CD4-positive, alpha-beta T cell treated with Interleukin-17A for 1 hour (primary cell): ENCODE results near the gene SSH3.

Source experiments
- DNase-seq: peaks from one replicate; pipeline ENCODE4 v3.0.0-alpha.2; 2020

SSH3 gene

DNA sequence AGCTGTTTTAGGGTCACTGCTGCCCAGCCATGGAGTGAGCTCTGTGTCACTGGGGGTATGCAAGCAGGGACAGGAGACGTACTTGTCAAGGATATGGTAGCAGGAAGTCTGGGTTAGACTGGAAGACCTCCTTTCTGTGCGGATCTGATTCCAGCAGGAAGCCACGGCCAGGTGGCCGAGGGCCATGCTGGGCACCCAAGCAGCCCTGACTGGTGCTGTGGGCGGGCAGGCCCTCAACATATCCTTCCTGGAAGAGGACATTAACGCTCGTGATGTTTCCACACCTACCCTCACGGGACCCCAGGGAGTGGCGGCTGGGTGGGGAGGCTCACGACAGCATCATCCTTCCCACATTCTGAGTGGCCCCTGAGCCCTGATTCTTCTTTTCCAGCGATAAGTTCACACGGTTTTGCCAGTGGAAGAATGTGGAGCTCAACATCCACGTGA lies 23.0 kb upstream of the SSH3 start:
- no peak for DNase-seq

DNA sequence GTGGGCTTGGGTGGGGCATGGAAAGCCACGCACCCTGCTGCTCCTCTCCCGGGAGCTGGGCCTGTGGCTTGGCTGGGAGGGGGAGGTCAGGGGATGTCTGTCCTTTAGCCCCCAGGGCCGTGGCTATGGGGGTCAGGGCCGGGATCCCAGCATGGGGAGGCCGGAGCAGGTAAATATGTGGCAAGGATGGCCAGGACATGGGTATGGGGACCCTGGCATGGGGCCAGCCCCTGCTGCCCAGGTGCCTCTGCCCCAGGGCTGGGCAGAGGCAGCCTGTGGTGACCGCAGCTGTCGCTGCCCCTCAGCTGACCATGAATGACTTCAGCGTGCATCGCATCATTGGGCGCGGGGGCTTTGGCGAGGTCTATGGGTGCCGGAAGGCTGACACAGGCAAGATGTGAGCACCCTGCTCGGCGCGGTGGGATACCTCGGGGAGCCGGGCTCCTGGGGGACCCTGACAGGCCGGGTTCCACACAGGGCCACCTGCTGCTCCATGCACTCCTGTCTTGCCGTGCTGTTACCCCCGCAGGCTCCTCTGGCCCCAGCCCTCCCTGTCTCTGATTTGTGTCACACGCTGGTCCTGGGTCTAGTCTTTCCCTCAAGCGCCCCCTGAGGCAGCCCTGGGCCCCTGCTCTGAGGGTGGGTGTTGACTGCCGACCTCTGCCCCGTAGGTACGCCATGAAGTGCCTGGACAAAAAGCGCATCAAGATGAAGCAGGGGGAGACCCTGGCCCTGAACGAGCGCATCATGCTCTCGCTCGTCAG lies 22.4 kb upstream of the SSH3 start:
- no peak for DNase-seq

DNA sequence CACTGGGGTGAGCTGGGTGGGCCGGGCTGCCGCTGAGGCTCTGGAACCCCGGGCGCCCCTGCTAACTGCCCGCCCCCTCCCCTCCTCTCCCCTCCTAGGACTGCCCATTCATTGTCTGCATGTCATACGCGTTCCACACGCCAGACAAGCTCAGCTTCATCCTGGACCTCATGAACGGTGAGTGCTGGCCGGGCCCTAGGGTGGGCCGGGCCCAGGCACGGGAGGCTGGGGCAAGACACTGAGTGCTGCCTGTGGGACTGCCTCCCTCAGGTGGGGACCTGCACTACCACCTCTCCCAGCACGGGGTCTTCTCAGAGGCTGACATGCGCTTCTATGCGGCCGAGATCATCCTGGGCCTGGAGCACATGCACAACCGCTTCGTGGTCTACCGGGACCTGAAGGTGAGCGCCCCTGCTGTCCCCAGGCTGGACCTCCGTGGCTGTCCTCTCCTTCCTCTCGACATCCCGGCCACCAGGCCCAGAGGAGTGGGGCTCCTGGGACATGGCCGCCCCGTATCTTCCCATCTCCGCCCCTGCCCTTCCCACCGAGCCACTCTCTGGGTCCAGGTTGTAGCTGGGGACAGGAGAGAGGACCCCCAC lies 21.7 kb upstream of the SSH3 start:
- DNase-seq, result no peak

DNA sequence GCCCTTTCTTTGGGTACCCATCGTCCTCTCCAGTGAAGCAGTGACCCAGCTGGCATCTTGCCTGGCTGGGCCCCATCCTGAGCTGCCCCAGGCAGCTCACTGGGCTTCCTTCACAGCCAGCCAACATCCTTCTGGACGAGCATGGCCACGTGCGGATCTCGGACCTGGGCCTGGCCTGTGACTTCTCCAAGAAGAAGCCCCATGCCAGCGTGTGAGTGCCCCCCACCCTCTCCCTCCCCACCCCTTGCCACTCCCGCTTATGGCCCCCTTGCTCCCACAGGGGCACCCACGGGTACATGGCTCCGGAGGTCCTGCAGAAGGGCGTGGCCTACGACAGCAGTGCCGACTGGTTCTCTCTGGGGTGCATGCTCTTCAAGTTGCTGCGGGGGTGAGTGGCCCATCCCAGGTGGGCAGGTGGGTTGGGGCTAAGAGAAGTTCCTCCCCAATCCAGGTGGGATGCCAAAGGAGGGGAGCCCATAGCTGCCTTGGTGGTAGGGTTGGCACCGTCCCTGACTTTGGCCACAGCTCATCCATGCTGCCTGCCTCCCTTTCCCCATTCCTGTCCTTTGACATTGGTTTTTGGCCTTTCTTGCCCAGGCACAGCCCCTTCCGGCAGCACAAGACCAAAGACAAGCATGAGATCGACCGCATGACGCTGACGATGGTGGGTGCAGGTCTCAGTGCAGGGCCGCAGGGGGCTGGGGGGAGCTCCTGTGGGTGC lies 21.0 kb upstream of the SSH3 start:
- no peak for DNase-seq

DNA sequence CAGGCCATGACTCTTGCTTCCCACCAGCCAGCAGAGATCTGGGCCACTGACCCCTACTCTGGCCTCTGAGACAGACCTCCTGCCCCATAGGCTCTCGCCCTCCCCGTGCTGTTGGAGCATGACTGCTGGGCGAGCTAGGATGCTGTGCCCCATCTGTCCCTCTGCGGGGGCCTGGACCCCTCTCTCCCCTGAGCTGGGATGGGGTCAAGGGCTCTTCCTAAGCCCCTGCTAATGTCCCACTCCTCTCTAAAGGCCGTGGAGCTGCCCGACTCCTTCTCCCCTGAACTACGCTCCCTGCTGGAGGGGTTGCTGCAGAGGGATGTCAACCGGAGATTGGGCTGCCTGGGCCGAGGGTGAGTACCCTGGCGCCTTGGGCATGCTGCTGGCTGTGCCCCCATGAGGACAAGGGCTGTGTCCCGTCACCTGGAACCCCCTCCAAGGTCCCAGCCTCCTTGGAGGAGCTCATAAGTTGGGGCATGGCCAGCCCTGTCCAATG lies 20.4 kb upstream of the SSH3 start:
- DNase-seq, result no peak

DNA sequence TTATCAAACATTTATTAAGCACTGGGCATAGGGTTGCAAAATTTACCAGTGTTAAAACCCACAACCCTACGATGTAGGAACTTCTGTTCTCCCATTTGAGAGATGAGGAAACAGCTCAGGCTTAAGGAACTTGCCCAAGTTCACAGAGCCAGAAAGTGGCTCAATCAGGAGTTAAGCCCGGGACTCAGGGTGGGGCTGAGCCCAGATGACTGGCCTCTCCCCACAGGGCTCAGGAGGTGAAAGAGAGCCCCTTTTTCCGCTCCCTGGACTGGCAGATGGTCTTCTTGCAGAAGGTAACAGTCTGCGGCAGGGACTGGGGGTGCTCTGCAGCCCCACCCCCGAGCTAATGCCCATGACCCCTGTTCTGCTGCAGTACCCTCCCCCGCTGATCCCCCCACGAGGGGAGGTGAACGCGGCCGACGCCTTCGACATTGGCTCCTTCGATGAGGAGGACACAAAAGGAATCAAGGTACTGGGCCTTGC lies 19.8 kb upstream of the SSH3 start:
- no peak for DNase-seq

DNA sequence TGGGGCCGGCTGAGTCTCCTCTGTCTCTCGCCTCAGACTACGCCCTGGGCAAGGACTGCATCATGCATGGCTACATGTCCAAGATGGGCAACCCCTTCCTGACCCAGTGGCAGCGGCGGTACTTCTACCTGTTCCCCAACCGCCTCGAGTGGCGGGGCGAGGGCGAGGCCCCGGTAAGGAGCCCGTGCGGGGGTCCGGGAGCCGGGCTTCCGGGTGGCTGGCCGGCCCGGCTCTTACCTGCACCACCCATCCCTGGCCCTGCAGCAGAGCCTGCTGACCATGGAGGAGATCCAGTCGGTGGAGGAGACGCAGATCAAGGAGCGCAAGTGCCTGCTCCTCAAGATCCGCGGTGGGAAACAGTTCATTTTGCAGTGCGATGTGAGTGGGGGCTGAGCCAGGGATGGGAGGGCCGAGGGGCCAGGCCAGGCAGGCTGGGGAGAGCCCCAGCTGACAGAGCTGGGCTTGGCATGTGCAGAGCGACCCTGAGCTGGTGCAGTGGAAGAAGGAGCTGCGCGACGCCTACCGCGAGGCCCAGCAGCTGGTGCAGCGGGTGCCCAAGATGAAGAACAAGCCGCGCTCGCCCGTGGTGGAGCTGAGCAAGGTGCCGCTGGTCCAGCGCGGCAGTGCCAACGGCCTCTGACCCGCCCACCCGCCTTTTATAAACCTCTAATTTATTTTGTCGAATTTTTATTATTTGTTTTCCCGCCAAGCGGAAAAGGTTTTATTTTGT lies 18.4 kb upstream of the SSH3 start:
- no peak for DNase-seq

DNA sequence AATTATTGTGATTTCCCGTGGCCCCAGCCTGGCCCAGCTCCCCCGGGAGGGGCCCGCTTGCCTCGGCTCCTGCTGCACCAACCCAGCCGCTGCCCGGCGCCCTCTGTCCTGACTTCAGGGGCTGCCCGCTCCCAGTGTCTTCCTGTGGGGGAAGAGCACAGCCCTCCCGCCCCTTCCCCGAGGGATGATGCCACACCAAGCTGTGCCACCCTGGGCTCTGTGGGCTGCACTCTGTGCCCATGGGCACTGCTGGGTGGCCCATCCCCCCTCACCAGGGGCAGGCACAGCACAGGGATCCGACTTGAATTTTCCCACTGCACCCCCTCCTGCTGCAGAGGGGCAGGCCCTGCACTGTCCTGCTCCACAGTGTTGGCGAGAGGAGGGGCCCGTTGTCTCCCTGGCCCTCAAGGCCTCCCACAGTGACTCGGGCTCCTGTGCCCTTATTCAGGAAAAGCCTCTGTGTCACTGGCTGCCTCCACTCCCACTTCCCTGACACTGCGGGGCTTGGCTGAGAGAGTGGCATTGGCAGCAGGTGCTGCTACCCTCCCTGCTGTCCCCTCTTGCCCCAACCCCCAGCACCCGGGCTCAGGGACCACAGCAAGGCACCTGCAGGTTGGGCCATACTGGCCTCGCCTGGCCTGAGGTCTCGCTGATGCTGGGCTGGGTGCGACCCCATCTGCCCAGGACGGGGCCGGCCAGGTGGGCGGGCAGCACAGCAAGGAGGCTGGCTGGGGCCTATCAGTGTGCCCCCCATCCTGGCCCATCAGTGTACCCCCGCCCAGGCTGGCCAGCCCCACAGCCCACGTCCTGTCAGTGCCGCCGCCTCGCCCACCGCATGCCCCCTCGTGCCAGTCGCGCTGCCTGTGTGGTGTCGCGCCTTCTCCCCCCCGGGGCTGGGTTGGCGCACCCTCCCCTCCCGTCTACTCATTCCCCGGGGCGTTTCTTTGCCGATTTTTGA lies 17.5 kb upstream of the SSH3 start:
- DNase-seq, result peak; percentile 63

DNA sequence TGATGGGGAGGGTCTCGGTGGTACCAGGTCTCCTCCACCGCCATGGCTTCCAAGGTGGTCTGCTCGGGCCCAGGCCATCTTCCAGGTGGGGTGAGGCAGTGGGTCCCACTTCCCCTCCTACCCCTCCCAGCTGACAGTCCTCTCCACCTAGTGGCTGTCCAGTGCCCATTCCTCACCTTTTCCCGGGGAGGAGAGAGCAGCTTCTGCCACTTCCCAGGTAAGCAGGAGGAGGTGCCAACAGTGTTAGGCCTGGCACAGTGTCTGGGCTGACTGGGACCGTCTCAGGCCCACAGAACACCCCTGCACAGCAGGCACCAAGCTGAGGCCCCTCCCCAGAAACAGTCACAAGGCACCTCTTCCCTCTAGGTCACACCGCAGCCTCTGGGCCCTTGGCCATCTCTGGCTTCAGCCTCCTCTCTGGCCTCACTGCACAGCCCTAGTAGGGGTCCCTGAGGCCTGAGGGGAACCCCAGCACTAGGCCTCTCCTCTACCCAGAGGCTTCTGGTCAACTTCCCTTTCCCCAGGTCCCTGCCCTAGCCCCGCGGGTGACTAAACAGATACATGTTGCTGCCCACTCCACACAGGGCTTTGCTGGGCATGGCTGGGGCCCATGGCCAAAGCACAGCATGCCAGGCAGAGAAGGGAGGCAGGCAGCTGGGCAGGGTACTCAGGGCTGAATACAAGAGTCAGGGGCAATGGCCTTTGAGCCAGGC lies 16.6 kb upstream of the SSH3 start:
- DNase-seq, result no peak

DNA sequence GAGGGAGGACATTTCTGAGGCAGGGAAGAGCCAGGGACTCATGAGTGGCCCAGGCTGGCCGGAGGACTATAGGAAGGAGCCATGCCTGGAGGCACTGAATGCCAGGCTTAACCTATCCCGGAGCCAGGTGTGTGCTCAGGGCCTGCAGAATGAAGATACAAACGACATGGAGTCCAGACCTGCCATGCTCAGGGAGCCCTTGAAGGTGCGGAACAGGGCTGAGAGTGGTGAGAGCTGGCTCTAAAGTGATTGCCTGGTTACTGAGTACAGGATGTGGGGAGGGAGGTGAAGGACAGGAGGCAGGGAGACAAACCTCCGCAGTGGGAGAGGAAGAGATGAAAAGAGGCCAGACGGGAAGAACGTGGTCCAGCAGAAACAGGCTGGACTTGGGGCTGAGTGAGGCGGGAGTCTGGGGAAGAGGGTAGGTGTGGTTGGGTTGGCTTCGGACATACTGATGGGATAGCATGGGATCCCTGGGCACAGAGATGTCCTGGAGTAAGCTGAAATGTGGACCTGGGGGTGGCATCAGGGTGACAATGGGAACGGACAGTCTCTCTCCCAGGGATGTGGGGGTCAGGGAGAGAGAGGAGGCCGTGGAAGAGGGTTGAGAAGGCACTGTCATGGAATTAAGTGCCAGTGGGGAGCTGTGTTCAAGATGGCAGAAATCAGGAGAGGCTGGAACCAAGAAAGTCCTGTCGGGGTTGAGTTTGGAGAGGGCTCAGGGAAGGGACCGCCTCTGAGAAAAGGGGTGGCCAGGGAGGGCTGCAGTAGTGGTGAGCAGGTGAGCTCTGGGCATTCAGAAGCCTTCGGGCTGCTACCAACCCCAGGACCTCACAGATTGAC lies 15.8 kb upstream of the SSH3 start:
- peak; percentile 66 for DNase-seq

DNA sequence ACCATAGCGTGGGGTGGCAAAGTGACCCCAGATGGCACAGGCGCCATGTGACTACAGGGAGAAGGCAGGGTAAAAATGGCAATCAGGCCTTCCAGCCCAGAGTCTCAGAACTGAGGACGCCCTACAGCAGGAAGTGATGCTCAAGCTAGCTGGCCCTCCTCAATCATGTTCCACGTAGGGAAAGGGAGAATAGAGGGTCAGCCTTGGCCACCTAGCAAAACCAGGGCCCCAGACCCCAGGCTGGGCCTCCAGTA lies 15.2 kb upstream of the SSH3 start:
- DNase-seq, result no peak

DNA sequence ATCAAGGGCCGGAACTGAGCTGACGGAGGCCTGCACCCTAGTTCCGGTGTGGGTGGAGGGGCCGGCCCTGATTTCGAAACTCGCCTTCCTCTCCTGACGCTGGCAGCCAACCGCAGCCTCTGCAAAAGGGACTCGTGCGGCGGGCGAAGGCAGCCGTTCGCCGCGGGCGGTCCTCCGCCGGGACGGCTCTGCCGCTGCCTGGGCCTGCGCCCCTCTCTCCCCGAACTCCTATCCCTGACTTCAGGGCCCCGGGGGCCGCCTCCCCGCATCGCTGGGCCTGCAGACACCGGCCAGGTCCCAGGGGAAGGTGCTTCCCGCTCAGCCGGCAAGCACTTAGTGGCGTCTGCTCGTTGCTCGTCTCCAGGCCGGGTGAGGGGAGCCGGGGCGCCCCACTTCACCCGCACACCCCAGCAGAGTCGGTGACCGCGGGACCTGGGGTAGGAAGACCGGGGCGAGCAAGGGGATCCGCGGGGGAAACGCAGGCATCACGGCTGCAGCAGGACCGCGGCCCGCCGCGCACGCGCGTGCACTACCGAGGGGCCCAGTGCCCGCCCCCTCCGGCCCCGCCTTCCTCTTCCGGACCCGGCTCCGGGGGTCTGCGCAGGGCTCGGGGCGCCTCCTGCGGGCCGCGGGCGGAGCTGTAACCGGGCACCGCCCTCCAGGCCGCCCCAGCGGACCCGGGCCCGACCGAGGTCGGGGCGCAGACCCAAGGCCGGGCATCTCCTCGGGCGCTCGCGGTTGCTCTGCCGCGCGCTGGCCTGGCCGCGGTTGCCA lies 14.7 kb upstream of the SSH3 start:
- DNase-seq, result peak; percentile 90

DNA sequence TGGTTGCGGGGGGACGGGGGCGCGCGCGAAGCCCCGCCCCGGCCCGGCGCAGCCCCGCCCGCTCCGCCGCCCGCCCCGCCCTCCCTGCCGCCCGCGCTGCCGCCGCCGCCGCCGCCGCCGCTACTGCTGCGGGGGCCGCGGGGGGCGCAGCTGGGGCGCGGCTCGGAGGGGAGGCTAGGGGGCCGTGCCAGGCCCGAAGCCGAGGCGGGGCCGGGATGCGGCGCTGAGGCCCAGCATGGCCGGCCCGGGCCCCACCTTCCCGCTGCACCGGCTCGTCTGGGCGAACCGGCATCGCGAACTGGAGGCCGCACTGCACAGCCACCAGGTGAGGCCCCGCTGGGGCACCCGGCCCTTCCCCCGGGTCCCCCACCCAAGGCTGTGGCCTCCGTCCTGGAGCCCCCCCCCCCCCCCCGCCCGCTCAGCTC lies 14.1 kb upstream of the SSH3 start, which contains the start of gene ANKRD13D:
Gene ANKRD13D (plus strand): TSS at position 78 of the 425 bp plus-strand sequence. CDS start 158 bp downstream, at position 236.
- DNase-seq, result no peak

DNA sequence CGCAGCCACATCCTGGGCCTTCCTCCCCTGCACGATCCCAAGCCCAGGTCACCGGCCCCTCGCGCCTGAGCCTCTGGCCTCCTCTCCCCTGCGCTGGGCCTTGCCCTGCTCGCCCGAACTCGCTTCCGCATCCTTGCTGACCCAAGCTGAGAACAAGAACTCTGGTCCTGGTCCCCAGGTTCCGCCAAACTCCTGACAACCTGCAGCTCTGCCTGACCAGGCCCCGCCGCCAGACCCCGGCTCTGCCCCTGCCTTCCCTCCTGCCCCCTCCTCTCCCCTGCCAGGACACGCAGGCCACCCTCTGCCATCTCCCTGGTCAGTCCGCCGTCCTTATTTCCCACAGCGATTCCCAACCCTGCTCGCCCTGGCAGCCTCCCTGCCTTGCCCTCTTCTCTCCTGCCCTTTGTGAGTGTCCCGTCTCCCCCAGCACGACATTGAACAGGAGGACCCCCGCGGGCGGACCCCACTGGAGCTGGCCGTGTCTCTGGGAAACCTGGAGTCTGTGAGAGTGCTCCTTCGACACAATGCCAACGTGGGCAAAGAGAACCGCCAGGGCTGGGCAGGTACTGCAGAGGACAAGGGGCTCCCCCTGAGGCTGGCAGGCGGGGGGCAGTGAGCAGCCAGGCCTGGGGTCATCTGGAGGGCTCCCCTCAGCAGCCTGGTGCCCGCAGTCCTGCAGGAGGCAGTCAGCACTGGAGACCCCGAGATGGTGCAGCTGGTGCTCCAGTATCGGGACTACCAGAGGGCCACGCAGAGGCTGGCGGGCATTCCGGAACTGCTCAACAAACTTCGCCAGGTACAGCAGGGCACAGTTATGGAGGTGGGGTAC lies 13.5 kb upstream of the SSH3 start:
- DNase-seq, result no peak

DNA sequence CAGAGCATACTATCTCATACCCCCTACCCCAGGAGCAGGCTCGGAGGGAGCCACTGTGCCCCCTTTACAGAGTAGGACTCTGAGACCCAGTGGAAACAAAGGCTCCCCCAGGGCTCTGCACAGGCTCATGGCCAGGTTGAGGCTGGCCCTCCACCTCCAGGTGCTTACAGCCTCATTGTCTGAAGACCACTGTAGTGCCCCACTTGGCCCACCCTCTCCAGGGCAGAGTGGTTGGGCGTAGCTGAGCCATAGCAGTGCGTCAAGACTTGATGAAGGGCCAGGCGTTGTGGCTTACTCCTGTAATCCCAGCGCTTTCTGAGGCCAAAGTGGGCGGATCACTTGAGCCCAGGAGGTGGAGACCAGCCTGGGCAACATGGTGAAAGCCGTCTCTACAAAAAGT lies 12.5 kb upstream of the SSH3 start:
- DNase-seq, result no peak

DNA sequence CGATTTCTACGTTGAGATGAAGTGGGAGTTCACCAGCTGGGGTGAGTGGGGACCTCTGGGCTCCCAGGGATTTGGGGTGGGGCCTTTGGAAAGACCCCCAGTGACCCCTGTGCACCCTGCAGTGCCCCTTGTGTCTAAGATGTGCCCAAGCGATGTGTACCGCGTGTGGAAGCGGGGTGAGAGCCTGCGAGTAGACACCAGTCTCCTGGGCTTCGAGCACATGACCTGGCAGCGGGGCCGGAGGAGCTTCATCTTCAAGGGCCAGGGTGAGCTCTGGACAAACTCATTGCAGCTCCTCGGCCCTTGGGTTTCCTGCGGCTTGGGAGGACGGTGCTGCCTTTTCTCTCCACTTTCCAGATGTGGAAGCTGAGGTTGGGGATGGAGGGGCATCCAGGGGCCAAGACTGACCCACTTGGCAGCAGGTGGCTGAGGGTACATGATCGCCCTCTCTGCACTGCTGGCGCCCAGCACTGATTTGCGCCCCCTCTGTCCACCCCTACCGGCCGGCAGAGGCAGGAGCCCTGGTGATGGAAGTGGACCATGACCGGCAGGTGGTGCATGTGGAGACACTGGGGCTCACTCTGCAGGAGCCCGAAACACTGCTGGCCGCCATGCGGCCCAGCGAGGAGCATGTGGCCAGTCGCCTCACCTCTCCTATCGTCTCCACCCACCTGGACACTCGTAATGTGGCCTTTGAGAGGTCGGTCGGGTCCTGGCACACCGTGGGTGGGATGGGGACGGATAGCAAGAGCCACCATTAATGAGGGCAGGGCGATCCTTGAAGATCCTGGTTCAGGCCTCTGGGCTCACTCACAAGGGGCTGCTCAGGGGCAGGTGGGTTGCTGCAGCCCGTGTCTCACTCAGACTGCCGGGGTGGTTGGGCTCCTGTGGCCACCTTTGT lies 11.6 kb upstream of the SSH3 start:
- DNase-seq, result no peak

DNA sequence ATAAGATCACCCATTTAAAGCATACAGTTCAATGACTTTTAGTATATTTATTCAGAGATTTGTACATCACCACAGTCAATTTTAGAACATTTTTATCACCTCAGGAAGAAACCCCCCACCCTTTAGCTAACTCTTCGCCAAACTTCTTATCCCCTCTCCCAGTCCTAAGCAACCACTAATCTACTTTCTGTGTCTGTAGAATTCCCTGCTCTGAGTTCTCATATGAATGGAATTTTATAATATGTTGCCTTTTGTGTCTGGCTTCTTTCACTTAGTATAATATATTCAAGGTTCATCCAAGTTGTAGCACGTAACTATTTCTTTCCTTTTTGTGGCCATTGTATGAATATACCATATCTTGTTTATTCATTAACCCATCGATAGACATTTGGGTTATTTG lies 10.7 kb upstream of the SSH3 start:
- DNase-seq, result no peak
